NCI-H2107 (cell line): ENCODE data around the gene GPC5.
"Not testable (repeated sequence)": the region's sequence is repeated elsewhere in the genome, so short reads cannot be mapped to it uniquely, and the experiment has no call there.

Source experiments
- DNase-seq: peaks from one replicate; lab custom pipeline; 2025; lab: John Stamatoyannopoulos, UW

GPC5 gene

DNA sequence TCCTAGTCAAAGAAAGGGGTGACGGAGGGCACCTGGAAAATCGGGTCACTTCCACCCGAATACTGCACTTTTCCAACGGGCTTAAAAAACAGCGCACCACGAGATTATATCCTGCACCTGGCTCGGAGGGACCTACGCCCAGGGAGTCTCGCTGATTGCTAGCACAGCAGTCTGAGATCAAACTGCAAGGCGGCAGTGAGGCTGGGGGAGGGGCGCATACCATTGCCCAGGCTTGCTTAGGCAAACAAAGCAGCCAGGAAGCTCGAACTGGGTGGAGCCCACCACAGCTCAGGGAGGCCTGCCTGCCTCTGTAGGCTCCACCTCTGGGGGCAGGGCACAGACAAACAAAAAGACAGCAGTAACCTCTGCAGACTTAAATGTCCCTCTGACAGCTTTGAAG lies 1354.3 kb downstream of the GPC5 start:
- not testable (repeated sequence) for DNase-seq

DNA sequence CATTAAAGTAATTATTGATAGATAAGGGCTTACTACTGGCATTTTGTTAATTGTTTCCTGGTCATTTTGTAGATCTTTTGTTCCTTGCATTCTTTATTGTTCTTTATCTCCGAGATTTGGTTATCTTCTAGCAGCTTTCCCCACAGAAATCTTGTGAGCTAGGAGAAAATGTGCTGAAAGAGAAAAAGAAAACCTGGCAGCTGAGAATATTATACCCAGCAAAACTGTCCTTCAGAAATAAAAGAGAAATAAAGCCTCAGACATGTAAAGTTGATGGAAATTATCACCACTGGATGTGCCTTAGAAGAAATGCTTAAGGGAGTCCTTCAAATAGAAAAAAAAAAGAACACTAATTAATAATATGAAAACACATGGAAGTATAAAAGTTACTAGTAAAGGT lies 1363.3 kb downstream of the GPC5 start:
- no peak for DNase-seq

DNA sequence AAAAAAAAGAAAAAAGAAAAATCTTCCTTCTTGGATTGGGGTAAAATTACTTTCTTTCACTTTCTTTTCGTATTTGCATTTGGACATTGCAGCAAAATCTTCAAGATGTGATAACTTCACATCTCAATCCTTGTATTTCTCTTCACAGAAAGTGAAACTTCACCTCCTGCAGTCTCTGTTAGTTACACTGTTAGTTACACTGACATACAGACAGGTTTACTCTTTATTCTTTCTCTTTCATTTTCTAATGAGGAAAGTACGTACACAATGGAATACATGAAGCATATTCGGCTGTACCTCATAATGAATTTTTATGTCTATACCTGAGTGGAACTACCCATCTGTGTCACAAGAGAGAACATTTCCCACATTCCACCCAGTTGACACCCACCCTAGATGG lies 1369.0 kb downstream of the GPC5 start:
- no peak for DNase-seq

DNA sequence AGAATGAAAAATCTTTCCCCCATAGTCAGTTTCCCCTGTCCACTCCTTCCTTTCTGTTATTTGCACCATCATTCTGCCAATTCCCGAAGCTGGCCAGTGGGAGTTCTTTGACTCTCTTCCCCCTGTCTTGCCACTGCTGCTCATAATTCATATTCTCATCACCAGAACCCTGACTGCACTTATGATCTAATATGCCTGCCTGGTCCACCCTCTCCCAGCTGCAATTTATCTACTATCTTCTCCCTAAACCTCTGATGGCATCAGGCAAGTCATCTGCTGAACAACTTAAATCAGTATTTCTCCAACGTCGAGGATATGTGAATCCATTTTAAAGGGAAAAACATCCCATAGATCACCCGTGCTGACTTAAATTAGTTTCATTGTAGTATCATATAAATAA lies 1370.2 kb downstream of the GPC5 start:
- DNase-seq = no peak

DNA sequence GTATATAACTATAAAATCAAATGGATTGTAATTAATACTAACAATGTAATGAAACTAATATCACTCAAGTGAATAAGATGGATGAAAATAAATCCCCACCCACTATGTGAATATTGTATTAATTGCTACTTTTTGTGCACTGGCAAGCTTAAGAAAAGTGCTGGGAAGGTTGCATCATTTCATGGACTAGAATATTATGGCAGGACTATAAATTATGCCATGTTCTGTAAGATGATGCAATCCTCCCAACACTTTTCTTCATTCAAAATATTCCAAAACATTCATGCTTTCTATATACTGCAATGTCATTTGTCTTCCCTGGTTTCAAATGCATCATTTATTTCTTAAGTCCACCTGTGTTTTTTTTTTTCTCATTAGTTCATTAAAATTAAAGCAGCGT lies 1370.6 kb downstream of the GPC5 start:
- DNase-seq = no peak

DNA sequence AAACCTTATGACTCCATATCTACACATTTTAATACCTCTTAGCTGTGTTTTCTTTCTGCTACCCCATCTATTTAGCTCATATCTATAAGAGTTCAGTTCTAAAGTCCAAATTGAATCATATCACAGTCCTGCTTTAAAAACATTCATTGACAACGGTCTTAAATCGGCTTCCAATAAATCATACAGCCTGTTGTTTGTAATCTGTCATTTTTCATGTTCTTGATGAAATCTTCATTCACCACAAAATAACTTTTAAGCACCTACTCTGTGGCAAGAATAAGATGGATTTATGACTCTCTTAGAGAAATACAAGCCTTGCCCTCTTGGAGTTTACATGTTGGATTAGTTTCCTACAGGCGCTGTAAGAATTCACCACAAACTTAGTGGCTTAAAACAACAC lies 1377.2 kb downstream of the GPC5 start:
- DNase-seq = no peak

DNA sequence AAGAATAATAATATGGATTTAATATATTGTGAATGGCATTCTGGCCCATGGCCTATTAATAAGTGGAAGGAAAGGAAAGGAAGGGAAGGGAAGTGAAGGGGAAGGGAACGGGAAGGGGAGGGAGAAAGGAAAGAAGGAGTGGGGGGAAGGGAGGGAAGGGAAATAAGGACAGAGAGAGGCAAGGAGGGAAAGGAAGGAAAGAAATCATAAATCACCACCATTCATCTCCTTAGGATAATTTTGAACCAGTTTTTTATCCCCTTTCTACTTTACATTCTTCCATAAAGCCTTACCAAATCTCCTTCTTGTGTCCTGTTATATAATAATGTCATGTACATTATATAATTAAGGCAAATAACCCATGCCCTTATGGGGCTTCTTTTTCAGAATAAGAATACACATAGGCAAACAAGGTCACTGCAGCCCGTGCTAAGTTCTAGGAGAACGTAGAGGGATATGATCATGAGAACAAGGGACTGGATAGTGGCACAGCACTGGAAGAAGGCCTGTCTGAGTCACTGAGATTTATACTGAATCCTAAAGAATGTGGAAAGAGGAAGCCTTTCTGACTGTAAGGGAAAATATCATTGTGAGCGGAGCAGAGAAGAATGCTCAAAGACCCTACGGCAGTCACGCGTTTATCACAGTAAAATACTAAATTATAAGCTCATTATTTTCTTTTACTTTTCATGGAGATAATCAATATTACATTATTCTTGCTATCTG lies 1383.7 kb downstream of the GPC5 start:
- DNase-seq = no peak

DNA sequence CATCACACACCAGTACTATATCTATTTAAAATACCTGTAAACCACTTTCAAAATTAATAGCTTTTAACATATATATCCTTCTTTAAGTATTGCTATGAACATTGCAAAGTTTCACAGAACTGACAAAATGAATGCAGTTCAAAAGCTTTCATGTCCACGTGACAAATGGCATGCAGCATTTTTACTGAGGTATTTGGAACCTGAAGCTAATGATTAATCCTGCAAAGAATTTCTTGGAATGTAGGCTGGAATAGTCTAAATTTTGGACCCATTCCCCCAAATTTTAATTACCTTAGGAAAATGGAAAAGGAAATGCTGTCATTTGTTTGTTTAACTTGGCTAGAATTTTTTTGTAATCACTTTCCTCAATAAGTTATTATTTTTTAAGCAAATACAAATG lies 1404.4 kb downstream of the GPC5 start:
- no peak for DNase-seq

DNA sequence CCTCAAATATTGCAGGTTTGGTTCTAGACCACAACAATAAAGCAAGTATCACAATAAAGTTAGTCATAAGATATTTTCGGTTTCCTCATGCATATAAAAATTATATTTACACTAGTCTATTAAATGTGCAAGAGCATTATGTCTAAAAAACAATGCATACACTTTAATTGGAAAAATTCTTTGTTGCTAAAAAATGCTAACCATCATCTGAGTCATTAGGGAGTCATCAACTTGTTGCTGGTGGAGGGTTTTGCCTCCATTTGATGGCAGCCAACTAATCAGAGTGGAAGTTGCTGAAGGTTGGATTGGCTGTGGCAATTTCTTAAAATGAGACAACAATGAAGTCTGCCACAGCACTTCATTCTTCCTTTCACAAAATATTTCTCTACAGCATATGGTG lies 1405.9 kb downstream of the GPC5 start:
- DNase-seq = no peak

DNA sequence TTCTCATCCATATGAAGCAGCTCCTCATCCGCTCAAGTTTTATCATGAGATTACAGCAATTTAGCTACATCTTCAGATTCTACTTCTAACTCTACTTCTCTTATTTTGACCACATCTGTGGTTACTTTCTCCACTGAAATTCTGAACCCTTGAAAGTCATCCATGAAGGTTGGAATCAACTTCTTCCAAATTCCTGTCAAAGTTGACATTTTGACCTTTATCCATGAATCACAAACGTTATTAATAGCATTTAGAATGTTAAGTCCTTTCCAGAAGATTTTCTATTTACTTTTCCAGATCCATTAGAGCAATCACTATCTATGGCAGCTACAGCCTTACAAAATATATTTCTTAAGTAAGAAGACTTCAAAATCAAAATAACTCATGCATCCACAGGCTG lies 1406.5 kb downstream of the GPC5 start:
- no peak for DNase-seq

DNA sequence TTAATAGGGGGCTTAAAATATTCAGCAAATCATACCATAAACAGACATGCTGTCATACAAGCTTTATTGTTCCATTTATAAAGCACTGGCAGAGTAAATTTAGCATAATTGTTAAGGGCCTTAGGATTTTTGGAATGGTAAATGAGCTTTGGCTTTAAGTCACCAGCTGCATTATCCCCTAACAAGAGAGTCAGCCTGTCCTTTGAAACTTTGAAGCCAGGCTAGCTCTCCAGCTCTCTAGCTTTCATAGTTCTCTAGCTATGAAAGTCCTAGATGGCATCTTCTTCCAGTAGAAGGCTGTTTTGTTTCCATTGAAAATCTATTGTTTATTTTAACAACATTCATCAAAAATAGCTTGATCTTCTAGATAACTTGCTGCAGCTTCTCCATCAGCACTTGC lies 1407.3 kb downstream of the GPC5 start:
- no peak for DNase-seq

DNA sequence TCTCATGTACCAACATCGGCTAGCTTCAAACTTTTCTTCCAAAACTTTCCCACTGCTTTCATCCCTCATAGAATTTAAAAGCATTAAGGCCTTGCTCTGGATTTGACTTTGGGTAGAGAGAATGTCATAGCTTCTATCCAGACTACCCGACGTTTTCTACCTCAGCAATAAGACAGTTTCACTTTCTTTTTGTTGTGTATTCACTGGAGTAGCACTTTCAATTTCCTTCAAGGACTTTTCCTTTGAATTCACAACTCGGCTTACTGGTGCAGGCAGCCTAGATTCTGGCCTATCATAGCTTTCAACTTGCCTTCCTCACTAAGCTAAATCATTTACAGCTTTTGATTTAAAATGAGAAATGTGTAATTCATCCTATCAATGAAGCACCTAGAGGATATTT lies 1407.8 kb downstream of the GPC5 start:
- no peak for DNase-seq

DNA sequence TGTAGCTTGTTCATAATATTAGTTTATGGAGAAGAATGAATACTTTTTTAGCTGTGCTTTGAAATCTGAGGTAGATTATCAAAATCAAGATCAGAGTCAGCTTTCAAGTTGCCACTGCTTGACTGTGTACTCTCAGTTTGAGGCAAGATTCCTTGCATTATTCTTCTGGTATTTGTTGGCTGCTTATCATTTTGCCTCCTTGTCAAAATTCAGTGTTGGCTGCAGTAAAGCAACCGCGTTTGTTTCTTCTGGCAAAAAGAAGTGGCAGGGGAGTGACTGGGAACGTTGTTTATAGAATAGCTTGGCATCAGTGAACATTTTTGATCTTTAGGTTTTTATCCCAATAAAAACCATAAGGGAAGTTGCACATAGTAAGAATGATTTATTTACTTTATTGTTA lies 1408.9 kb downstream of the GPC5 start:
- no peak for DNase-seq

DNA sequence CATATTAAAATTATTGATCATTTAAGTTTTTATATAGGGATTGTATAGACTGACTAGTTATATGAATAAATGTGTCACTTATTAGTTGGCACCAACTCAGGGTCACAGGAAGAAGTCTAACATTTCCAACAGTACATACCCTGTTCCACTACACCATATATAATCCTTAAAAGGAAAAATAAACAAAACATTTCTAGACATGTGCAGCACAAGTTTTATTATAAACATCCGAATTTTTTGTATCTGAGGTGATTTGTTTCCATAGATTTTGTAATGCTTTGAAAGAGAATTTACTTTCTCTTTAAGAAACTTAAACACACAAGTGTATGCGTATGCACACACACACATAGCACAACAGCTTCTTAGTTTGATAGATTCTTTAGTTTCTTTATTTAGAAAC lies 1409.5 kb downstream of the GPC5 start:
- DNase-seq = no peak

DNA sequence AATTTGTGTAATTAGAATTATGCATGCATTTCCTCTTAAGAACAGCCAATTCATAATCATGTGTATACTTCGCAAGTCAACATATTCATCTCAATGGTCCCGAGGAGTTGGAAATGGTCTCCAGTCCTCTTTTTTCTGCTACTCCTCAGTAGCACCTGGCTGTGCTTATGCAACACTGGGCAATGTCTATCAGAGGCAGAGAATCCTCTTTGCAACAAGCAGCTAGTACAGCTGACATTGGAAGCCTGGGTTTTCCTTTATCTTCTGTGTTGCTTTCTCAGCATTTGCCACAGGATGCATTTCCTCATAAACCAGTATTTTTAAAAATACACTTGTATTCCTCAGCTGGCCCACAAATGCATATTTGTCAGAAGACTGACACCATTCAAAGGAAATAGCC lies 1422.9 kb downstream of the GPC5 start:
- DNase-seq = no peak

DNA sequence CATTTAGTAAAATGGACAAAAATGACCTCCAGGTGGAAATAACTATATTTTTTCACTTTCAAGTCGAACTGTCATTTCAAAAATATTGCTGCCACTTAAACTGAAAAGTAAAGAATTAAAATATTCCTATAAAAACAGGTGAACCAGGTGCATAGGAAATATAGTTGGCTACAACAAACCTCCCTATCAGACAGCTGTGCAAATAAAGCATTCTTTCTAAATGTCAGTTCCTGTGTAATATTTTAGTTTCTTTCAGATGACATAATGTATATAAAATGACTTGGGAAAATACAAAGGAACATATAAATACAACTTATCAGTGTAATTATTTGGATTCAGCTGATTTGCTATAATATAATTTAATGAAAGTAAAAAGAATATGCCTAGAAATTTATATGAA lies 1424.6 kb downstream of the GPC5 start:
- no peak for DNase-seq

DNA sequence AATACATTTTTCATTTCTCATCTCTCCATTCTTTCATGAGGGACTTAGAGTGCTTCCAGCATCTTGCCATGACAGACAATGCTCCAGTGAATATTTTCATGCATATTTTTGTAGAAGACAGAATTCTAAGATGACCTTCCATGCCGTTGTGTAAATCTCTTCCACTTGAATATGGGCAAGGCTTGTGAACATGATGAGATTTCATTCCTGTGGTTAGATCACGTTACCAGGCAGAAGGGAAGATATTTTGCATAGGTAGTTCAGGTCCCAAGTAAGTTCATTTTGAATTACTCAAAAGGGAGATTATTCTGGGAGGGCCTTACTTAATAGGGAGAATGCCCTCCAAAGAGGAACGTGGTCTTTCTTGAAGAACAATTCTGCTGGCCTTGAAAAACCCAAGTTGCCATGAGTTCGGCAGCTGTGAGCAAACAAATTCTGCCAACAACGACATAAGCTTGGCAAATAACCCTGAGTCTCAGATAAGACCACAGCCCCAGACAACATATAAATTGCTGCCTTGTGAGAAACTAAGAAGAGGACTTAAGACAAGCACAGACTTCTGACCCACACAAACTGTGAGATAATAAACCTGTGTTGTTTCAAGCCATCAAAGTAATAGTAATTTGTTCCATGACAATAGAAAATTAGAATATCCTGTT lies 1427.6 kb downstream of the GPC5 start:
- no peak for DNase-seq

DNA sequence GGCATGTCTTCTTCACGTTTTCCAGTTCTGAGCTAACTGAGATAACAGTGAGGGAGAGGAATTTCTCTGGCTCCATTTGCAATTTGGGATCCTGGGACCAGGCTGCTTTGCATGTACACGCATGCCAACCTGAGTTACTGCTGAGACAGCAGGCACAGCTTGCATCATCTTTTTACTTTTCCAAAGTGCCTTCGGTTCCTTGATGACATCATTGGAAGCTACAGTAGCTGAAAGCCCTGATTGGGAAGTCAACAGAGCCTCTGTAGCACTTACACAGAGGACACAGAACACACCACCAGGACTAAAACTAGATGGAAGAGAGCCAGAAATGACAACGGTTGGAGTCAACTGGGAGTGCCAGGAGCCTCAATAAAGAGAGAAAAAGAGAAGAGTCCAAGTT lies 1429.1 kb downstream of the GPC5 start:
- DNase-seq = no peak

DNA sequence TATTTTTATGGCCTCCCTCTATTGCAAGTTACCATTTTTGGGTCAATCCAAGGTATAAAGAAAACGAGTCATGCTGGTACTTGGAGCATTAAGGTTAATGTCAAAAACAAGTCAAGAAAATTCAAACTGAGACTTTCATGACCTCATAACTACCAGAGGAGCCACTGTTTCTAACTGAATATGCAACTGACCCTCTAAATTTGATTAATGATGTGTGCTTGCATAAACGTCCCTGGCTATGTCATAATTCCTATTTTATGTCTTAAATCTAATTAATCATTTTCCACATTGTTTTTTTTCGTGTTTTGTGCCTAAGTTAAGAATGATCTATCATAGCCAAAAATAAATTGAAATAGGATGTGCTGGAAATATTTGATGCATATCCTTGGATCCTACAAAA lies 1431.5 kb downstream of the GPC5 start:
- DNase-seq = no peak

DNA sequence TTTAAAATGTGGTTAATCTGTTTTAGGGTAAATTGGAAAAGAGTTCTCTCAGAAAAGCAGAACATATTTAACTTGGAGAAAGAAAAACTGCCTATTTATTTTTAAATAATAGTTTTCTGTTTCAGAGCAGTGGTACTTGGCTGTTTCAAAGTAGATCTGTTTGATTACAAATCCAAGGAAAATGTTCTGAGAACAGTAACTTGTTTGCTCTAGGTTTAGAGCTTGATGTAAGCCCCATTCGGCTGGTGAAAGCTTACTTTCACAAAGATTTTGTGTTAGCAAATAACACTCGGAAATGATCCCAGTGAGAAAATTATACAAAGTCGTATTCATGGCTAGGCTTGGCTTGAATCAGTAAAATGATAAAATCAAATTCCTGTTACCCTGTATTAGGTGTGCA lies 1432.4 kb downstream of the GPC5 start:
- no peak for DNase-seq

DNA sequence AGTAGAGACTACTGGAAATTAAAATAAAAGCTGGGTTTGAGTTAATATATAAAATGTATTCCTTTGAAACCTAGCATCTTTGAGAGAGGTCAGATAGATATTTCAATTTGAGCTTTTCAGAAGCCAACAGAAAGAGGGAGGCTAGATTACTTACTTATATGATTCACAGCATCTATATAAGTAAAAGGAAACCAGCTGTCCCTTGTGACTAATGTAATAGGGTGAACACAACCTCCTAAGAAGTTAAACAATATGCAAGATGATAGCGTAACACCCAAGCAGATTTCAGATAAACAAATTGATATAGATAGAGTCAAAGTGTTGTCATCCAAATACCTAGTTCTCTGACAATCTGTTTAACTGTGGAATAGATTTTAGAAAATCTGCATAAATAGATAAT lies 1434.7 kb downstream of the GPC5 start:
- no peak for DNase-seq

DNA sequence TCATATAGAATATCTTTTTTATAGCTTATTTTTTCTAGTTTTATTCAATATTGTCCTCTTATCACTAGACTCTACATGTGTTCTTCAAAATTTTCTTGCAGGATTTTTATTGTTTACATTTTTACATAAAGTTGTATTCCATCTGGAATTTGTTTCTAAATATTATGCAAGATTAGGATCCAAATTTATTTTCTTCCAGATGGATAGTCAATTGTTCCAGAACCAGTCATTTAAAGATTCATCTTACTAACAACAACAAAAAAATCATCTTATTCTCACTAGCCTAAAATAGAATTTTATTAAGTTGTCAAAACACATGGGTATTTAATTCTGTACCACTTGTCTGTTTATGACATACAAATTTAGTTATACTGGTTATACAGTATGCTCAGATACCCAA lies 1437.8 kb downstream of the GPC5 start:
- DNase-seq = no peak

DNA sequence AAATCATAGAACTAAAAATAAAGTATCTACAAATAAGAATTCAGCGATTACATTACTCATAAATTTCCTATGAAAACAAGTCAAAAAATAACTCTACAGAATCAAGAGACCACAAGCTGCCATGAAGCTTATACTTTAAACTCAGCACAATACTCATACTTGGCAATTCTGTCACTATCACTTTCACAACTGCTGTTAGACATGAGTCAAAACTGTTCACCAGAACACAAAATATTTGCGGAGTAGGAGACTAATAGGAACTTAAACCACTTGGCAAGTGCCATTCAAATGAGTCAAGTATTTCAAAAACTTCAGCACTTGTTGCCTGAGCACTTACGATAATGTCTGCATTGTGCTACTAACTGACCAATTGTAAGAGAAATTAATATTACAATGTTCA lies 1440.4 kb downstream of the GPC5 start:
- no peak for DNase-seq

DNA sequence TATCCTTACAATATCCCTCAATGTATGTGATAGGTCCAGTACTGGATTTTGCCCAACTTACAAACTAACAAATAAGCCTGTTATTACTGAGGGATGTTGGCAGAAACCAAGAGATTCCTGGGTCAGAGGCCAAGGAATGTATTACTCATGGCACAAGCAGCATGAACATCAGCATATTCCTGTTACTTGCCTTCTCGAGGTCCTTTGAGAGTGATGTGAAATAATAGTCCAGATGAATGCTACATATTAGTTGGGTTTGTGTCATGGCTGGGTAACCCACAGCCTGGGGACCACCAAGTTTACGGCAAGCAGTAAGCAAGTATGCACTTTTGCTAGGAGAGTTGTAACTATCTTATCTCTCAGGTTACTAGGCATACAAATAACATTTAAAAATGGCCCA lies 1443.7 kb downstream of the GPC5 start:
- no peak for DNase-seq
